Fibroblast of skin of scalp (primary cell): ENCODE data around the gene RNF11.

Experiments used
- DNase-seq: peaks from one replicate; pipeline ENCODE4 v3.0.0-alpha.2; 2013

The RNF11 gene

DNA sequence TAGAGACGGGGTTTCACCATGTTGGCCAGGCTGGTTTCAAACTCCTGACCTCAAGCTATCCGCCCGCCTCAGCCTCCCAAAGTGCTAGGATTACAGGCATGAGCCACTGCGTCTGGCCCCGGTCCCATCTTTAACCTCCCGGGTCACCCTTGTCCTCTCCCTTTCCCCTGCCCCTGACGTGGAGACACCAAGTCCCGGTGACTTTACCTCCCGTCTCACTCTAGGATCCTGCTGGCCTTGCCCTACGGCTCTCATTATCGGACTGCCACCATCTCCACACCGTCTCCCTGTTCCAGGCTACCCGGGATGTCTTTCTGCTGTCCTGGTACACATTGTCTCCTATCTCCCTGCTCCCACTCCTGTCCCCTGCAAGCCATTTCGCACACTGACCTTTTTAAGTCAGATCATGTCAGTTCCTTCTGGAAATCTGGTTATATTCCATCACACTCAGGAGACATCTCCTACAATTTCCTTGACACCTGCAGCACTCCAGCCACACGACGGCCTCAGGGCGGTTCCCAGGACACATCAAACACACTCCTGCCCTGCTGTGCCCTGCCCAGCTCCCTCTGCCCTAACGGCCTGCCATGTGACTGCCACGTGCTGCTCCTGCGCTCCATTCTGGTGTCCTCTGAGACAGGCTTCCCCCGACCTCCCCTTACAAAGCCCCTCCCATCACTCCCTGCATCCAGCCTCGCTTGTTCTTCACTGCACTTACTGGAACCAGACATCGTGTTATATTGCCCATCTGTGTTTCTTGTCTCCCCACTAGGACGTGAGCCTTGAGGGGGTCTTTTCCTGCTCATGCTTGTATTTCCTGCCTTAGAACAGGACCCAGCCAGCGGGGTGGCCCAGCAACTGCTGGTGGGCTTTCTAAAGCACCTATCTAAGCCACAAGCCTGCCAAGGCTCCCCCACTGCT, 61.6 kb downstream of the RNF11 start:
- DNase-seq: no peak

DNA sequence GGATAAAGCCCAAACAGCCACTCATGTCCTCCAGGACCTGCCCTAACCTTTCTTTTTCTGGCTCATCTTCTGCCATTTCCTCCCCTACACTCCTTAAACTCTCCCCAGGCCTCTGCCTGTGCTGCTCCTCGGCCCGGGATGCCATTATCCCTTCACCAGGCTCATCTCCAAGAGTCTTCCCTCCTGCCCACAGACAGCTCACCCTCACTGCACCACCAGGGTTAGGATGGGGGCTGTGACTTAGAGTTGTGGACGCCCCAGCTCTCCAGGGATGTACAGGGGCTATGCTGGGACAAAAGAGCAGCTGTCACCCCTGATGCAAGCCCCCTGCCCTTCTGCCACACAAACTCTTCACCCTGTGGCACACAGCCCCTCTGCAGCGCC, 62.2 kb downstream of the RNF11 start:
- no peak for DNase-seq

DNA sequence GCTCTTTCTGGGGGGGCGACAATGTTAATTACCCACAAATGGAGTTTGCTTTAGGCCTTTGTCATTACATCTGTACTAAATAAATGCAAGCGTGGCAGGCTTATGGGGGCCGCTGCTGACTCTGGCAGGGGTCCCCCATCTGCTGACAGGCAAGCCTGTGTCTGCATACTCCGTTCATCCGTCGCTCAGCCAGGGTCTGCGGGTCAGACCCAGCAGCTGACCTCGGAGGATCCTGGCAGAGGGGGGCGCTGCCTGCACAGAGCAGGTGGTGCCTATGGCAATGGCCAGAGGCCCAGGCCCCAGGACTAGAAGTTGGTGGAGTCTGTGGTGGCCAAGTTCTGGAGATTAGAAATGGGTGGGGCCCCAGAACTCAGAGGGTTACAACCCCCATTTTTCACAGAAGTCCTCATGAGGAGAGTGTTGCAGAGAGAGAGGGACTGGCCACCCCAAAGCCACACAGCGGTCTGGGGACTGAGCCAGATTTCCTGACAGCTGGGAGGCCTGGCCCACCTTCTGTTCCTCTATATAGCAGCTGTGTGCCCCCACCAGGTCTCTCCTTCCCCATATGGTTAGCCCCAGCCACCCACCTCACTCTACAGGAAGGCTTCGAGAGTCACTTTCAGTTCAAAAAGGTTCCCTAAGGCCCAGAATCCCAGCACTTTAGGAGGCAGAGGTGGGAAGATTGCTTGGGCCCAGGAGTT, 63.3 kb downstream of the RNF11 start:
- no peak for DNase-seq

DNA sequence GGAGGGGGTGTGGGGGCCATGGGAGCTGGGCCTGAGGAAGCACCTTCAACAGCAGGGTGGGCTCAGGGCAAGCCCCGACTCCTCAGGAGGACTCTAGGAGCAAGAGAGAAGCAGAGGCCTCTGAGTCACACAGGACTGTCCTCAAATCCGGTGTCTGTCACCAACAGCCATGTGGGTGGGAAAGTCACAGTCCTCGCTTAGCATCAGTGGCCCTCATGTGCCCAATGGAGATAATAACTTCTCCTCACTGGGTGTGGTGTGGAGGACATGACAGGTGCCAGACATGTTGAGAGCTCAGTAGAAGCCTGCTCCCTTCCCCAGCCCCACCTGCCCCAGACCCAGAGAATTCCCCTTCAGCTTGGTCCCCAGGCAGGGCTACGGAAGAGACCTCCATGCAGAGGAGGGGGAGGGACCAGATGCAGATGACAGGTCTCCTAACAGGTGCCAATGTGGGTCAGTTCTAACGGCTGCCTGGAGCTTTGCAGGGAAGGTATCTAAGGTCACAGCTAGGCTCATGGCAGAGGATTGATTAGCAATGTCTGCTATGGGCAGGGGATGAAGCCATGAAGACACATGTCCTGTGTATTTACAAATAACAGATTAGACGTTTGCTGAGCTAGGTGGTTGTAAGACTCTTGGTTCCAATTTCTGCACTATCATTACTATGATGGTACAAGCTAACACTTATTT, 64.1 kb downstream of the RNF11 start:
- no peak for DNase-seq

DNA sequence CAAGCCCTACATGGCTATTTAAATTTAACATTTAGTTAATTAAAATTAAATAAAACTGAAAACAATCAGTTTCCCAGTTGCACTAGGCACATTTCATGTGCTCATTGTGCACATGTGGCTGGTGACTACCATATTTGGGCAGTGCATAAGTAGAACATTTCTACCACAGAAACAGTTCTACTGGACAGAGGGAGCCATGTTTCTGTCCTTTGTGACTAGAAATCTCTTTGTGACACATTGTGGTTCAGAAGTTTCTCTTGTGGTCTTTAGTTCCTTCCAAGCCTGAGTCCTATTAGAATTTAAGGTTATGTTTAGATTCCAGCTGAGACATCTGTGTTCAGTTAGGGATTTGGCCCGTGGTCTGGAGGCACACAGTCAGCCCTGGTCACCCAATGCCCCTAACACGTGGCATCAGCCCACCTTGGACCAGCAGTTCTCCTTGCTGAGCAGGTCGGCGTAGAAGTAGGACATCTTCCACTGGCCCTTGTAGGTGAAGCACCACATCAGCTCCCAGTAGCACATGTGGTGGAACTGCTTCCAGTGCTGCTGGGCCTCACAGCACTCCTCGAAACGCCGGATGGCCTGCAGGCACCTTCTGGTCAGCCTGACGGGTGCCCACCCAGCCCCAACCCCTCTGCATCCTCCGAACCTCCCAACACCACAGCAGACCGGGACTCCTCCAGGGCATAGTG, 65.2 kb downstream of the RNF11 start:
- DNase-seq: peak; percentile 33

DNA sequence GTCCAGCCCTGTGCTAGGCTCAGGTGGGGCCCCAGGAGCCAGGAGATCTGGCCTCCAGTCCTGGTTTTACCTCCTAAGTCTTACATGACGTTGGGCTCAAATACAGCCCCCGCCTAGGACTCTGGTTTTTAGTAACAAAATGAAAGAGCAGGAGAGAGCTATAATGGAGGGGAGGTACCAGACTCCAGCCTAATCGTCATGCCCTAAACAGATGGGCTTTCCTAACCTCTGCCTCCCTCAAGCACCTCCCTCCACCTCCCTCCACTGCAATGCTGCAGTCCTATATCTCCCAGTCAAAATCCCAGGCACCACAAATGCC, 65.7 kb downstream of the RNF11 start:
- no peak for DNase-seq

DNA sequence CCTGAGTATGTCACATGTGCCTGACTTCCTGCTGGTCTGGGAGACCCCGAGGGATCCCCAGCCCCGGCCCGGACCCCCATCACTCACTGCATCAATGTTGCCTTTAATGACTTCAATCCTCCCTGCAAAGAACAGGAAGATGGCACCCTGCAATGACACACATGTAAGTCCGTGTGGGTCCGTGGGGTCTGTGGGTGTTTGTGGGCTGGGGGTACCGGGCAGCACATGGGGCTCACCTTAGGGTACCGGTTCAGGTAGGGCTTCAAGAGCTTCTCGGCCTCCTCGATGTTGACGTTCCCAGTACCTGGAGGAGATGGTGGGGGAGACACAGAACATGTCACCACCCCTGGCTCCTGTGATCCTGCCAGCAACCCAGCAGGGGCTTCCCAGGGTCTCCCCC, 66.2 kb downstream of the RNF11 start:
- DNase-seq: no peak

DNA sequence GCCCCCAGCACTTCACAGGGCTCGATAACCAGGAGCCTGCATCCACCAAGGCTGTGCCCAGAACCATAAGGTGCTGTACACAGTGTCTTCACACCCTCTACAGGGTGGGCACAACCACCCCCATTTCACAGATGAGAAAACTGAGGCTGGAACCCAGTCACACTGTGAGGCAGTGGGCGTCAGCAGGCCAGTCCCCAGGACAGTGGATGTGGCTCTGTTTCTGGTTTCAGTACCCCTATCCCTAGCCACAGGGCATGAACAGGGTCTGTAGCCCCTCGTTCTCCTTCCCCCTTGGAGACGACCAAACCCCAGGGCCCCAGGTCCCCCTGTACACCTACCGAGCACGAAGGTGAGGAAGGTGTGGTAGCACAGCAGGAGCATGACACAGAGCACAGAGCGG, 66.7 kb downstream of the RNF11 start:
- DNase-seq: no peak

DNA sequence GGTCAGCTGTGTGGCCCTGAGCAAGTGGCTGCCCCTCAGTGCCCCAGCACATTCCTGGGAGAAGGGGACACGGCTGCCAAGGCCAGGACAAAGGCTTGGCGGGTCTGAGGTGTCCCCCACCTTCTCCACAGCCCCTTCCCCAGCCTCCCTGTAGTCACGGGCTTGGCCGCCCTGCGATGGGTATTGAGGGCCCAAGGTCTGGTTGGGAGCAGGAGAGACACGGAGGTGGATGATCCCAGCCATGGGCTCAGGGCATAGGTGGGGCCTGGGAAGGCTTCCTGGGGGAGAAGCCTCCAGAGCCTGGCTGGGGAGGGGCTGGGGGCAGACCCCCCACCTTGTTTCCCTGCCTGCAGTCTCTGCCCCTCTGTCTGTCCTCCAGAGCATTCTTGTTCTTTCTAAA, 67.2 kb downstream of the RNF11 start:
- no peak for DNase-seq

DNA sequence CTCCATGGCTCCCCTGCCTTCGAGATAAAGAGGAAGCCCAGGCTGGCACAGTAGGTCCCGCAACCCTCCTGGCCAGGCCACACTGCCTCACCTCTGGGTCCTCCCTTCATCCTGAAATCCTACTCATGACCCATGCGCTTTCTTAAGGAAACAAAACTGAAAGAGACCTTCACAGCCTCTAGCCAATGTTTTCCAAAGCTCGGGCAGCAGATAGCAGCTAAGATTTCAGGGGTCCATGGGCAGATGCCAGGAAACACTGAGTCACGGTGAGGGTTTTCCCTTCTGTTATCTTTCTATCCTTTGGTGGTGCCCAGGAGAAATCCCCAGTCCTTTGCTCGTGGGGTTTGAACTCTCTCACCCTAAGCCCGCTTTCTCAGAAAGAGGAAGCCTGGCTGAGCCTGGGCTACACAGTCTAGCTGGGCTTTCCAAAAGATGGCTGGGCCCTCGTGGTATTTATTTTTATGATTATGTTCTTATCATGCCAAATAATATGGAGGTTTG, 67.7 kb downstream of the RNF11 start:
- peak; percentile 33 for DNase-seq

DNA sequence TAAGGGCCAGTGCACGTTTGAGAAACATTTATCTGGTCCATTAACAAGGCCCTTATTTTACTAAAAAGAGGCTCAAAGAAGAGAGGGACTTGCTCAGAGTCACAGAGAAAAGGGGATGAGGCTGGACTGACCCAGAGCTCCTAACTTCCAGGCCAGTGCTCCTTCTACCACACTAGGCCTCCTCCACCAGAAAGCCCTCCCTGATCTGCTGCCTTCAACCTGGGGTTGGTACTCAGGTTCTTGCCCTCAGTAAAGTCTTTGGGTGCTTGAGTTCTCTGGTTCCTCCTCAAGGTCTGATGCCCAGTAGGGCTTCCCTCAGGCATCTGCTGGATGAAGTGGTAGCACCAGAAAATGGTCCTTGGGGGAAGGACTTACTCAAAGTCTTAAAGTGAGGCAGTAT, 68.3 kb downstream of the RNF11 start:
- DNase-seq: no peak

DNA sequence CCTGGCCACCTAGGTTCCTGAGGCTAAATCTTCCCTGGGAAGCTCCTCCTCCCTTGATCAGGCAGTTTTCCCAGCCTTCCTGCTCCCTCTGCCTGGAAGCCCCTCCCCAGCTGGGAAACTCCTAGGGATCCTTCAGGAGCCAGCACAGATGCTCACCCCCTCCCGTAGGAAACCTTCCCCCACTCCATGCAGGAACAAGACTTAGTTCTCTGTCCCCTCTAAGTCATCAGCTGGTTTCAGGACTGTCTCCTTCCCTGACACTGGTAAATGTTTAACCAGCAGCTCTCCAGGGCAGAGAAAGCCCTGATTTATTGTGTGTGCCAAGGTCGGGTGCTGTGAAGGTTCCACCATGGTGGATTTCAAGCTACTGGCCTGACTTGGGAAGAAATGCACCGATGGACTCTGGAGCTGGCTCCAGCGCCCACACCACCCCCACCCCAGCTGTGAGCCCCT, 69.3 kb downstream of the RNF11 start:
- DNase-seq: no peak

DNA sequence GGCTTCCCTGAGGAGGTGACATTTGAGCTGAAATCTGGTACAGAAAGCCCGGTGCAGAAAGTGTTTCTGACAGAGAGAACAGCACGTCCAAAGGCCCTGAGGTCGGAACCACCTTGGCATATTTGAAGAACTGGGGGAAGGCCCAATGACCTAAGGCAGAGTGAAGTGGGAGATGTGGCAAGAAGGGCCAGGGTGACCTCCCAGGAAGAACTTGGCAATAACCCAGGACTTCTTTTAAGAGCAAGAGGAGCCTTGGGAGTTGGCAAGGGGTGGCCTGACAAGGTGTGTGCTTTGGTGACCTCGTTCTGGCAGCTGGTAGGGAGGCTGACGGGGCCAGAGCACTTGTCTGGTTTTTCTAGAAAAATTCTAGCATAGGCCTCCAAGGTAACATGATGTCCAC, 70.9 kb downstream of the RNF11 start:
- no peak for DNase-seq

DNA sequence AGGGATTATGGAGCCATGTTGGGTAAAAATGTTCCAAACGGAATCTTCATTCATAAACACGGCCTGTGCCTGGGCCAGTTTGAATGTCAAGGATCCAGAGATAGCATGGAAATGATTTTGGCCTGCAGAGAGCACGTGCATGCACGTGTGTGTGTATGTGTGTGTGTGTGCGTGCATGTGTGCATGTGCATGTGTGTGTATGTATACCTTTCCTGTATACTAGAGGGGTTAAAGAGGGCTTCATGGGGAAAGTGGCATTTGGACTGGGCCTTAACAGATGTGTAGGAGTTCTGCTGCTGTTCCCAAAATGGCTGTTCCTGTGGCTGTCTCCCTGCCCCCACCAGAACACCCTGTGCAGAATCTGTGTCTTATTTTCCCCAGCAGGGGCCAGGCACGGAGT, 72.6 kb downstream of the RNF11 start:
- no peak for DNase-seq

DNA sequence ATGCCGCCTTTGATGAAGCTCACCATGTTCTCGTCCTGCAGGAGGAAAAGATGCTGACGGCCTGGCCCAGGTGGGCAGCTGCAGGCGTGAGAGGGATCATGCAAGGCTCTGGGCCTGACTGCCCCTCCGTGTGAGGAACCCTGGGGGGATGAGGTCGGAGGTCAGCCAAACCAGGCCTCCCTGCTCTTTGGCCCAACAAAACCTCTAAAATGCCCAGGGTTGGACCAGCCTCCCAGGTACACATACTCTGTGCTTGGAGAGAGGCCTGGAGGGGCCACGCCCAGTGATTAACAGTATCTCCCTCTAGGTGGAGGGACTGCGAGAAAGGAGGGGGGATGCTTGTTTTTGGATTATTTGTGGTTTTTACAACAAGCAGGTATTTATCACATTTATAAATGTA, 73.2 kb downstream of the RNF11 start:
- no peak for DNase-seq

DNA sequence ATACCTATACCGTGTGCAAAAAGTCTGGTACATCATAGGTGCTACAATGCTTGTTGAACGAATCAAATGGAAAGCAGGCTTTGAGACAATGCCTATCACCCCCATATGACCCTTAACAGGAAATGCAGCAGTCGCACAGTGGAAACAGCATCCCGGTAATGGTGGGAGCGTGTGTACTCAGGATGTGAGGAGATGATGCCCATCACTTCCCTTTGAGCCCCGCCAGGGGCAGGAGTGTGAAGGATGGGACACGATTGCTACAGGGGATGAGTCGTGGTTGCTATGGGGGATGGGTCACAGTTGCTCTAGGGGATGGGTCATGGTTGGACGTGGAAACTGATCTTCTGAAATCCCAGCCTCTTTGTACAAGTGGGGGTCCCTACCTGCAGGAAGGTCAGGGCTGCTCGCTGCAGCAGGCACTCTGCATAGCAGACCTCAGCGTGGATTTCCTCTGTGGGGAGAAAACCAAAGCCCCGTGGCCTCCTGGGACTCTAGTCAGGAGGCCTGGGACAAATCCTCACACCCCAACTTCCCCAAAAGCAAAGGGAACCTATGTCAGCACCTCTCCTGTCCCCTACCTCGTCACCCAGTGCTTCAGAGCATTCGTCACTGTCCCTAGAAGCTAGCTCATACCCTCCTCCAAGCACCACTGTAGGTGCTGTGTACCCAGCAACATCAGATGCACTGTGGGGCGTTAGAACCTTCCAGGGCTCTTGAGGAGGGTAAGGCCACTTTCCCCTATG, 75.0 kb downstream of the RNF11 start:
- peak; percentile 29 for DNase-seq

DNA sequence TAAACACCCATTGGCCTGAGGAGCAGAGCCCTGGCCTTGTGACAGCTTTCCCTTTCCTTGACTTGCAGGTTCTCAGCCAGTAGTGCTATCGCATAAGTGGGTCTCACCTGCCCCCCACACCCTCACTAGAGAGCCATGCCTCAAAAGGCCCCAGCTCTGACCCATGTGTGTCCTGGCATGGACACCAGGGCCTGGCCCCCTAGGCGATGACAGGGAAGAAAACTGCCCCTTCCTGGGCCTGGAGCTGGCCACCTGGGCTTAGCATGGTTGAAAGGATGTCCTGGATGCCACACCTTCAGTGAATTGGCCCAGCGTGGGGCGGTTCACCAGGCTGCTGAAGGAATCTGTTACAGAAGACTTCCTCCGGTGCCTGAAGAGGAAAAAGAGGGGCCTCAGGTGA, 75.8 kb downstream of the RNF11 start:
- DNase-seq: no peak

DNA sequence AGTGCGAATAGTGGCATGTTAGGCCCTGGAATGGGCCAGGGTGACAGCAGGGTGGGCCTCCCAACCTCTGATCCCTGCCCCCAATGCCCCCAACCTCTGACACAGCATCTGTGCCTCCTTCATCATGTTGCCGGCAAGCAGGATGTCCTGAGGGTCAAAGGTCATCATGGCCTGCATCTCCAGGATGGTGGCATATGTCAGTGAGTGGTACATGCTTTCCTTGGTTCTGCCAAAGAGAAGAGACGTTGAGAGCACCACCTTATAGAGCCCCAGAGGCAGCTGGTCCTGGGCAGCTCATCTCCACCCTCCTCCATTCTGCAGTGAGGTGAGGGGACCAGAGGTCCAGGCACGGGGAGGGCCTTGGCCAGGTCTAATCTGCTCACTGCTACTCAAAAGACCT, 76.6 kb downstream of the RNF11 start:
- DNase-seq: no peak

DNA sequence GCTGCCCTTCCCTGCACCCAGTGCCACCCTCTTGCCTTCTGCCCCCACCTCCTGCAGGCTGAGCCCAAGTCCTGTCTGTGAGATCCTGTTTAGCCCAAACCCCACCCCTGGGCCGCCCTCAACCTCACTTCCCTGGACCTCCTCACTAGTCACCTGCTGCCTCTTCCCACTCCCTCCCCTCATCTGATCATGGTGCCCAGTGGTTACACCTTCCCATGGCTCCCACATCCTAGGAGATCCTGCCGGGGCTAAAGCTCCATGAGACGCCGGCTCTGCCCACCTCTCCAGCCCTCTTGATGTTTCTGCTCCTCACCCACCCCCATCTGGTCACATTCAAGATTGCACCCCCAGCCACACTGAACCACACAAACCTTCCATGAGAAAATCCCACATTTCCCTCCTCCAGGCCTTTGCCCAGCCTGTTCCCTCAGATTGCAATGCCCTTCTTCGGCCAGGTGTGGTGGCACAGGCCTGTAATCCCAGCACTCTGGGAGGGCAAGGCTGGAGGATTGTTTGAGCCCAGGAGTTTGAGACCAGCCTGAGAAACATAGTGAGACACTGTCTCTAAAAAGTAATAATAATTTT, 77.3 kb downstream of the RNF11 start:
- peak; percentile 21 for DNase-seq

DNA sequence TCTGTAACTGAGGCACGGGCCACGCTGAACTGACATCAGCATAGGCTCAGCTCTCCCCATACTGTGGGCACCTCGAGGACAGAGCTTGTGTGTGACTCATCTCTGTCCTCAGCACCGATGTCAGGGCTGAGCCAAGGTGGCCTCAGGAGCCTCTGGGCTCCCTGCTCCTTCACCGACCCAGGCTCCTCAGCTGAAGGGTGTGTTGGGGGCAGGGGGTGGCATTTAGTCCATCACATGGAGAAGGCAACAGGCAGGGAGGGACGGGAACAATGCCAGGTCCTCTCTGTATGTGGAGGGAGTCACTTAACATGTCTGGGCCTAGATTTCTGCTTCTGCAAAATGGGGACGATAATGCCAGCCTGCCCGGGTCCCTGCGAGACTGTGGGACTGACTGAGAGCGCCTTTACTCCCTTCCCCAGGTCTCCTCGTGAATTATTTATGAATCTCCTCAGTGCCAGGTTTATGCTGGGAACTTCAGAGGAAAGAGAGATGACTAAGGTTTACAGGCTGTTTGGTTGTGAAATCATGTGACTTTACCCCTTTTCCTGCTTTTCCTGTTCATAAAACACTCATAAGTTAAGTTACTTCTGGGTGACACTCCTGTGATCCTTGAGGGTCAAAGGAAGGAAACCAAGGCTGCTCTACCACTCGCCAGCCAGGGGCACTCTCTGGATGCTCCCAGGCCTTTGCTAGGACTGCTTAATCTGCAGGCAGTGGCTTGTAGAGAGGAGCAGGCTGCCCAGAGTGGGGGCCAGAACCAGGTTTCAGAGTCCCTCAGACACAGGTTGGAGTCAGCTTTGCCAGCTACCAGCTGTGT, 78.1 kb downstream of the RNF11 start:
- DNase-seq: peak; percentile 31

DNA sequence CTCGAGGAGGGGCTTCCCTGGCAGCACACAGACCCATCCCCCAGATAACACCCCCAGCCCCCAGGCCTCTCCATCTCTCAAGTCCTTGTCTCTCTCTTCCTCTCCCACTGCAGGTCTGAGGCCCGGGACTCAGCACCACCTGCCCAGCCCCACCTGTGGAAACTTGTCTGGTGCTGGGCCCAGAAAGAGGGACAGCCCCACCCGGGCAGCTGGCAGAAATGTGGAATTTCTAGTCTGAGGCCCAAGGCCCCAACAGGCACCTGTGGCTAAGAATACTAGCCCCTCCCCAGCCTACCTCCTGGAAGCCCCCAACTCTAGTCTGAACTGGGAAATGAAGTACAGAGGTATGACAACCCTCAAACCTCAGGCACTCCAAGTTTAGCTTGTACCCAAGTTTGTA, 78.9 kb downstream of the RNF11 start:
- no peak for DNase-seq
